PC-3 (cell line): Measurements from ENCODE around the gene THTPA. TPM values are rescaled to one million over a fixed set of nuclear protein-coding genes. Genes with fewer than 3 reads are reported as not detected.

Experiments
- ATAC-seq: fragments of 200-7000 bp; cut with Tn5 transposase; 2 replicates; pipeline ENCODE4 v1.9.1; 2020; ENCODE audit warnings: mild to moderate bottlenecking, moderate library complexity
- BruUV-seq: library from RNA; stranded (reverse); fragments of 400-500 nt; replicated peaks from 2 replicates; lab custom pipeline; 2021; lab: Mats Ljungman, UMichigan
- CTCF ChIA-PET: fragments of 300-600 bp; sonication (Branson Sonifier 250); formaldehyde crosslinking; loops from one replicate; lab custom pipeline; 2022; ENCODE audit warnings: antibody characterized with exemption; lab: Charles Lee
- POLR2A ChIA-PET: fragments of 300-600 bp; sonication (Branson Sonifier 250); formaldehyde crosslinking; loops from one replicate; lab custom pipeline; 2022; ENCODE audit warnings: antibody characterized with exemption; ENCODE audit not compliant: unreplicated experiment; lab: Charles Lee
- DNase-seq: peaks from one replicate; pipeline ENCODE4 v3.0.0-alpha.2; 2015
- H2AFZ ChIP-seq: fragments of 300-600 bp; sonication (generic); 2 replicates; pipeline ENCODE4 v1.6.0; 2016; ENCODE audit warnings: antibody characterized with exemption, low read length
- H3F3A ChIP-seq: fragments of 300-600 bp; sonication (generic); one replicate; pipeline ENCODE4 v1.6.0; 2017; ENCODE audit warnings: antibody characterized with exemption, low read length, control low read depth, mild to moderate bottlenecking; ENCODE audit not compliant: unreplicated experiment
- H3K27ac ChIP-seq: fragments of 300-600 bp; sonication (generic); 2 replicates; pipeline ENCODE4 v1.5.1; 2016; ENCODE audit warnings: mild to moderate bottlenecking, low read length
- H3K27me3 ChIP-seq: fragments of 300-600 bp; sonication (generic); 2 replicates; pipeline ENCODE4 v1.6.1; 2016; ENCODE audit warnings: low read length, mixed read lengths
- H3K36me3 ChIP-seq: fragments of 300-600 bp; sonication (generic); 2 replicates; pipeline ENCODE4 v1.6.1; 2016; ENCODE audit warnings: low read depth, mixed run types, low read length, mixed read lengths
- H3K4me1 ChIP-seq: fragments of 300-600 bp; sonication (generic); 2 replicates; pipeline ENCODE4 v1.5.1; 2016; ENCODE audit warnings: low read length; ENCODE audit not compliant: insufficient read depth
- H3K4me2 ChIP-seq: fragments of 300-600 bp; sonication (generic); 2 replicates; pipeline ENCODE4 v1.6.0; 2016; ENCODE audit warnings: low read length
- H3K4me3 ChIP-seq: fragments of 300-600 bp; sonication (generic); 2 replicates; pipeline ENCODE4 v1.5.1; 2016; ENCODE audit warnings: mild to moderate bottlenecking, low read length, mixed read lengths
- H3K79me2 ChIP-seq: fragments of 300-600 bp; sonication (generic); 2 replicates; pipeline ENCODE4 v1.6.1; 2017; ENCODE audit warnings: low read length, mixed read lengths
- H3K9ac ChIP-seq: fragments of 300-600 bp; sonication (generic); 2 replicates; pipeline ENCODE4 v1.6.0; 2016; ENCODE audit warnings: mild to moderate bottlenecking, low read length
- H3K9me2 ChIP-seq: fragments of 300-600 bp; sonication (generic); replicated peaks from 2 replicates; pipeline ENCODE4 v1.6.1; 2016; ENCODE audit warnings: mixed run types, low read length, mixed read lengths
- H3K9me3 ChIP-seq: fragments of 300-600 bp; sonication (generic); 2 replicates; pipeline ENCODE4 v1.6.1; 2016; ENCODE audit warnings: low read length, mixed read lengths
- H4K20me1 ChIP-seq: fragments of 300-600 bp; sonication (generic); 2 replicates; pipeline ENCODE4 v1.6.1; 2016; ENCODE audit warnings: low read length, mixed read lengths
- EZH2 ChIP-seq: fragments of 300-600 bp; sonication (generic); IDR thresholded peaks from one replicate; pipeline ENCODE4 v1.6.1; 2017; ENCODE audit warnings: antibody characterized with exemption, mild to moderate bottlenecking, low read length; ENCODE audit not compliant: unreplicated experiment
- EZH2phosphoT487 ChIP-seq: fragments of 300-600 bp; sonication (generic); IDR thresholded peaks from 2 replicates; pipeline ENCODE4 v1.6.1; 2018; ENCODE audit warnings: mild to moderate bottlenecking, antibody characterized with exemption, low read length, borderline replicate concordance
- intact Hi-C: fragments of 100-400 bp; cut with micrococcal nuclease; formaldehyde crosslinking; loops from 2 replicates; pipeline ENCODE4 v1.9.0; 2023
- total RNA-seq: library from RNA; depleted of rRNA; stranded (reverse); fragments of >200 nt; gene quantifications from 2 replicates; pipeline ENCODE4 v1.2.3, GENCODE V29; 2014
- TF ChIP-seq, protein P1 (sequence below): fragments of 300-600 bp; sonication (generic); conservative IDR thresholded peaks from 2 replicates; pipeline ENCODE4 v1.5.1; 2017; ENCODE audit warnings: antibody characterized with exemption, low read depth, mild to moderate bottlenecking, low read length

THTPA gene
- total RNA-seq, 1 experiment from 2014 or later = 13.0 TPM

DNA sequence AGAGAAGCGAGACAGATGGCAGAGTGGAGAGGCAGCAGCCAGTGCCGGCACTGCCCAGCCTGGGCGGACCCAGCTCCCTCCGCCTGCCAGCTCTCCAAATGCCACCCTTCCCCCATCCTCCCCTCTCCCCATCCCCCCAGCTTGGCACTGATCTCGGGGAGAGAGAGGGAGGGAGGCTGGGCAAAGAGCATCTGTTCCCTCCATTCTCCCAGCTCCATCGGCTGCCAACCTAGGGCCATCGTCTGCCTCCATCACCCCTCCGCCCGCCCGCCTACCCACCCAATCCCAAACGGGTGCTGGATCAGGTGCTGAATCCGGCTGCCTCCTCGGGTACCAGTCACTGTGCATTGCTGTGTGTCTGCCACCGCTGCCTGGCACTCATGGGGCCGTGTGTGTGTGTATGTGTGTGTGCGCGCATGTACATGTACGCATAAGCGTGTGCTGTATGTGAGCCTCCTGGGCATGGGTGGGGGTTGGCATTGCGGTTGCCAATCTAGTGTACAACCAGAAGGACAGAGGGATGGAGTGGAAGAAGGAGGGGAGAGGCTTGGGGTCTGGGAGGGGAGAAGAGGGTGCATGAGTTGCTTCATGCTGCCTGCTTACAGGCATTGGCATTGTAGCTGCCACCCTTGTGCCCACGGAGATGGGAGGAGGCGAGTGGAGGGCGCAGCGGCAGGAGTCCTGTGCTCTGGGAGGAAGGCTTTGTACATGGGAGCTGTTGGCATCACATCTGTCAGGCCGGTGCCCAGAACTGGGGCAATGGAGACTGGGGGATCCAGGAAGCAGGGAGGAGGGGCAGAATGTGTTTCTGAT is 42.9 kb upstream of the THTPA start:
- Histone ChIP-seq H4K20me1 (no peaks in the 10 kb centered on the region), H3K27ac (no peak overlapping the region), H3K9me2 (no peaks in the 10 kb centered on the region), H3K36me3 (no peaks in the 10 kb centered on the region), H3K9ac (no peak overlapping the region), H3F3A (no peaks in the 10 kb centered on the region), H3K27me3 (no peaks in the 10 kb centered on the region), H3K9me3 (no peaks in the 10 kb centered on the region), H3K79me2 (no peaks in the 10 kb centered on the region), H3K4me2 (no peak overlapping the region), H2AFZ (no peak overlapping the region), H3K4me1 (no peaks in the 10 kb centered on the region), H3K4me3 (no peak overlapping the region)
- TF ChIP-seq EZH2phosphoT487 (no peak), EZH2 (no peak)
- TF ChIP-seq, protein P1, sequence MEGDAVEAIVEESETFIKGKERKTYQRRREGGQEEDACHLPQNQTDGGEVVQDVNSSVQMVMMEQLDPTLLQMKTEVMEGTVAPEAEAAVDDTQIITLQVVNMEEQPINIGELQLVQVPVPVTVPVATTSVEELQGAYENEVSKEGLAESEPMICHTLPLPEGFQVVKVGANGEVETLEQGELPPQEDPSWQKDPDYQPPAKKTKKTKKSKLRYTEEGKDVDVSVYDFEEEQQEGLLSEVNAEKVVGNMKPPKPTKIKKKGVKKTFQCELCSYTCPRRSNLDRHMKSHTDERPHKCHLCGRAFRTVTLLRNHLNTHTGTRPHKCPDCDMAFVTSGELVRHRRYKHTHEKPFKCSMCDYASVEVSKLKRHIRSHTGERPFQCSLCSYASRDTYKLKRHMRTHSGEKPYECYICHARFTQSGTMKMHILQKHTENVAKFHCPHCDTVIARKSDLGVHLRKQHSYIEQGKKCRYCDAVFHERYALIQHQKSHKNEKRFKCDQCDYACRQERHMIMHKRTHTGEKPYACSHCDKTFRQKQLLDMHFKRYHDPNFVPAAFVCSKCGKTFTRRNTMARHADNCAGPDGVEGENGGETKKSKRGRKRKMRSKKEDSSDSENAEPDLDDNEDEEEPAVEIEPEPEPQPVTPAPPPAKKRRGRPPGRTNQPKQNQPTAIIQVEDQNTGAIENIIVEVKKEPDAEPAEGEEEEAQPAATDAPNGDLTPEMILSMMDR = no peak
- BruUV-seq = no TSS peak
- ATAC-seq (no peak), DNase-seq (no peak)
- CTCF ChIA-PET = no interaction called here
- intact Hi-C loops = no loop called here
- POLR2A ChIA-PET = no interaction called here

- Histone ChIP-seq H3F3A (no peaks in the 10 kb centered on the region), H3K9me2 (no peaks in the 10 kb centered on the region), H3K36me3 (no peaks in the 10 kb centered on the region), H3K9me3 (no peaks in the 10 kb centered on the region), H3K4me2 (no peak overlapping the region), H3K4me1 (no peaks in the 10 kb centered on the region), H3K4me3 (no peak overlapping the region), H3K27ac (no peak overlapping the region), H4K20me1 (no peaks in the 10 kb centered on the region), H3K79me2 (no peaks in the 10 kb centered on the region), H3K9ac (no peak overlapping the region), H2AFZ (no peak overlapping the region), H3K27me3 (no peaks in the 10 kb centered on the region)
- no TSS peak for BruUV-seq
- ATAC-seq (no peak), DNase-seq (no peak)
- ChIA-PET CTCF (no interaction called here), POLR2A (no interaction called here)
- intact Hi-C loops = no loop called here
- no peak for TF ChIP-seq EZH2phosphoT487
- TF ChIP-seq, protein P1 = no peak
- no peak for TF ChIP-seq EZH2
These were observed 42.0 kb upstream of the THTPA start for GRCh38 chr14:23513818-23514643.
